ENCODE data around the gene KRTAP9-7.

The KRTAP9-7 gene

GRCh38 chr17:41308251-41308917 is 32.9 kb downstream of the KRTAP9-7 start:
- no peak overlapping the region for H3K27ac Mint-ChIP-seq
- peaks cover 24% of the 10 kb centered on the region for H3K27me3 Mint-ChIP-seq (ENCODE audit: low read depth)
- H3K4me3 Mint-ChIP-seq = no peak overlapping the region
- H3K4me1 Mint-ChIP-seq = peaks cover 10% of the 10 kb centered on the region
- H3K36me3 Mint-ChIP-seq (ENCODE audit: low read depth) = no peaks in the 10 kb centered on the region
- no peaks in the 10 kb centered on the region for H3K9me3 Mint-ChIP-seq
- no peak for TF ChIP-seq CTCF (IDR thresholded peaks at IDR 0.05; ENCODE audit: unreplicated experiment in 3 of 3)

GRCh38 chr17:41308918-41309359 is 33.4 kb downstream of the KRTAP9-7 start, which contains the start of gene KRTAP16-1:
Gene KRTAP16-1 (minus strand): TSS chr17:41309309. CDS start chr17:41309253, 56 bp downstream.
- no peak for TF ChIP-seq CTCF (IDR thresholded peaks at IDR 0.05; ENCODE audit: unreplicated experiment in 3 of 3)
- H3K9me3 Mint-ChIP-seq = no peaks in the 10 kb centered on the region
- no peak within 1 kb of the TSS for H3K4me3 Mint-ChIP-seq
- H3K4me1 Mint-ChIP-seq = peaks cover 10% of the 10 kb centered on the region
- no peaks in the 10 kb centered on the region for H3K36me3 Mint-ChIP-seq (ENCODE audit: low read depth)
- H3K27me3 Mint-ChIP-seq (ENCODE audit: low read depth) = peaks cover 24% of the 10 kb centered on the region
- no peak within 1 kb of the TSS for H3K27ac Mint-ChIP-seq

- Mint-ChIP-seq H3K9me3 (no peaks in the 10 kb centered on the region), H3K4me1 (peaks cover 10% of the 10 kb centered on the region), H3K4me3 (no peak overlapping the region), H3K36me3 (ENCODE audit: low read depth) (no peaks in the 10 kb centered on the region), H3K27me3 (ENCODE audit: low read depth) (peaks cover 29% of the 10 kb centered on the region), H3K27ac (no peak overlapping the region)
- no peak for TF ChIP-seq CTCF (IDR thresholded peaks at IDR 0.05; ENCODE audit: unreplicated experiment in 3 of 3)
These were observed 35.6 kb downstream of the KRTAP9-7 start for GRCh38 chr17:41311111-41311510.

GRCh38 chr17:41315204-41315794 is 39.8 kb downstream of the KRTAP9-7 start, which contains the start of gene KRTAP17-1:
Gene KRTAP17-1 (minus strand): TSS chr17:41315710. CDS start chr17:41315650, 60 bp downstream.
- peaks cover 19% of the 10 kb centered on the region for H3K27me3 Mint-ChIP-seq (ENCODE audit: low read depth)
- no peak within 1 kb of the TSS for H3K27ac Mint-ChIP-seq
- H3K9me3 Mint-ChIP-seq = peaks cover 14% of the 10 kb centered on the region
- H3K36me3 Mint-ChIP-seq (ENCODE audit: low read depth) = no peaks in the 10 kb centered on the region
- H3K4me1 Mint-ChIP-seq = no peaks in the 10 kb centered on the region
- no peak for TF ChIP-seq CTCF (IDR thresholded peaks at IDR 0.05; ENCODE audit: unreplicated experiment in 3 of 3)
- no peak within 1 kb of the TSS for H3K4me3 Mint-ChIP-seq

GRCh38 chr17:41315814-41316445 is 40.4 kb downstream of the KRTAP9-7 start:
- H3K36me3 Mint-ChIP-seq (ENCODE audit: low read depth) = no peaks in the 10 kb centered on the region
- H3K9me3 Mint-ChIP-seq = peaks cover 14% of the 10 kb centered on the region
- no peaks in the 10 kb centered on the region for H3K4me1 Mint-ChIP-seq
- H3K4me3 Mint-ChIP-seq = no peak overlapping the region
- TF ChIP-seq CTCF (IDR thresholded peaks at IDR 0.05; ENCODE audit: unreplicated experiment in 3 of 3) = no peak
- no peak overlapping the region for H3K27ac Mint-ChIP-seq
- H3K27me3 Mint-ChIP-seq (ENCODE audit: low read depth) = peaks cover 17% of the 10 kb centered on the region

Data from nephron (organoid).